HCT116 (cell line): Measurements from ENCODE around the gene CTNND2. TPM values are rescaled to one million over a fixed set of nuclear protein-coding genes. Genes with fewer than 3 reads are reported as not detected.

Source experiments
- ATAC-seq: fragments of 200-7000 bp; cut with Tn5 transposase; 2 replicates; pipeline ENCODE4 v1.9.1; 2020; ENCODE audit warnings: mild to moderate bottlenecking, moderate library complexity
- BruUV-seq: library from RNA; stranded (reverse); fragments of 400-500 nt; replicated peaks from 2 replicates; lab custom pipeline; 2021; lab: Mats Ljungman, UMichigan
- CTCF ChIA-PET: fragments of 300-600 bp; sonication (Branson Sonifier 250); formaldehyde crosslinking; loops from one replicate; lab custom pipeline; 2021; ENCODE audit warnings: antibody characterized with exemption; lab: Charles Lee
- POLR2A ChIA-PET: fragments of 300-600, 350-600 bp; sonication (Branson Sonifier 250); formaldehyde crosslinking; loops from one replicate; lab custom pipeline; 2021; ENCODE audit warnings: antibody characterized with exemption; lab: Charles Lee
- RAD21 ChIA-PET, 2 experiments: fragments of 300-600 bp; sonication (Branson Sonifier 250); formaldehyde crosslinking; loops; one replicate each; lab custom pipeline; 2023; ENCODE audit warnings: low total read pairs in 2 of 2; ENCODE audit not compliant: uncharacterized antibody in 2 of 2, unreplicated experiment in 2 of 2, low non-redundant PET in 1 of 2; lab: Charles Lee
- DNase-seq: peaks from one replicate; pipeline ENCODE4 v3.0.0-alpha.2; 2010; ENCODE audit warnings: low read depth, low spot score
- H2AFZ ChIP-seq: fragments of 200-600 bp; shearing (Covaris generic), sonication (generic); 2 replicates; pipeline ENCODE4 v1.6.1; 2017; ENCODE audit warnings: low read depth, mixed run types, mixed read lengths, antibody characterized with exemption, low read length; ENCODE audit not compliant: poor library complexity, severe bottlenecking
- H3K27ac ChIP-seq: 2 replicates; pipeline ENCODE4 v1.5.1; 2012; ENCODE audit warnings: low read depth, low read length
- H3K27me3 ChIP-seq: fragments of 200-600 bp; sonication (generic); 2 replicates; pipeline ENCODE4 v1.6.1; 2016; ENCODE audit warnings: mixed run types, low read length, mixed read lengths; ENCODE audit not compliant: insufficient read depth
- H3K36me3 ChIP-seq, 2 experiments: fragments of 200-500 bp in 1 of 2; fragments of 200-600 bp in 1 of 2; sonication (Bioruptor generic) in 1 of 2; sonication (generic) in 1 of 2; 2 replicates each; pipeline versions ENCODE4 v1.5.1 to v1.6.1; 2014 to 2016; ENCODE audit warnings: low read length in 2 of 2, inconsistent platforms in 1 of 2, mixed read lengths in 1 of 2, mixed run types in 1 of 2; ENCODE audit not compliant: insufficient read depth in 2 of 2, control insufficient read depth in 1 of 2
- H3K4me1 ChIP-seq, 2 experiments: fragments of 200-600 bp in 1 of 2; sonication (generic) in 1 of 2; 2 replicates each; pipeline versions ENCODE4 v1.5.1 to v1.6.1; 2012 to 2017; ENCODE audit warnings: low read length in 2 of 2, inconsistent platforms in 1 of 2, mild to moderate bottlenecking in 1 of 2, mixed read lengths in 1 of 2, mixed run types in 1 of 2, moderate library complexity in 1 of 2; ENCODE audit not compliant: insufficient read depth in 2 of 2, control insufficient read depth in 1 of 2
- H3K4me2 ChIP-seq: fragments of 200-600 bp; sonication (generic); 2 replicates; pipeline ENCODE4 v1.6.1; 2017; ENCODE audit warnings: mixed run types, low read length, mixed read lengths
- H3K4me3 ChIP-seq, 2 experiments: fragments of 200-600 bp in 1 of 2; sonication (generic) in 1 of 2; replicated peaks in 1 of 2; 2 replicates each; pipeline ENCODE4 v1.5.1; 2011 to 2016; ENCODE audit warnings: low read length in 2 of 2, control low read depth in 1 of 2, low read depth in 1 of 2, mild to moderate bottlenecking in 1 of 2, mixed read lengths in 1 of 2, mixed run types in 1 of 2
- H3K79me2 ChIP-seq: fragments of 200-600 bp; sonication (generic); 2 replicates; pipeline ENCODE4 v1.6.1; 2017; ENCODE audit warnings: mild to moderate bottlenecking, mixed run types, low read length, moderate library complexity, mixed read lengths; ENCODE audit not compliant: insufficient read depth
- H3K9ac ChIP-seq: fragments of 200-600 bp; sonication (generic); 2 replicates; pipeline ENCODE4 v1.6.1; 2016; ENCODE audit warnings: low read length, mixed read lengths
- H3K9me2 ChIP-seq: fragments of 200-600 bp; sonication (generic), shearing (Covaris generic); 2 replicates; pipeline ENCODE4 v1.6.1; 2017; ENCODE audit warnings: mixed run types, mild to moderate bottlenecking, moderate library complexity; ENCODE audit not compliant: insufficient read depth
- H3K9me3 ChIP-seq, 2 experiments: fragments of 200-500 bp in 1 of 2; fragments of 200-600 bp in 1 of 2; sonication (Bioruptor generic) in 1 of 2; sonication (generic) in 1 of 2; 2 replicates each; pipeline ENCODE4 v1.6.1; 2014 to 2017; ENCODE audit warnings: low read length in 2 of 2, mixed read lengths in 2 of 2, inconsistent platforms in 1 of 2, low read depth in 1 of 2, mild to moderate bottlenecking in 1 of 2, mixed run types in 1 of 2, moderate library complexity in 1 of 2; ENCODE audit not compliant: control insufficient read depth in 1 of 2, insufficient read depth in 1 of 2
- H4K20me1 ChIP-seq: fragments of 200-600 bp; sonication (generic), shearing (Covaris generic); 2 replicates; pipeline ENCODE4 v1.6.1; 2017; ENCODE audit warnings: mixed run types, mild to moderate bottlenecking, moderate library complexity; ENCODE audit not compliant: insufficient read depth
- CBX3 ChIP-seq: IDR thresholded peaks from 2 replicates; pipeline ENCODE4 v1.6.1; 2012; ENCODE audit warnings: low read depth
- CEBPB ChIP-seq: IDR thresholded peaks from 2 replicates; pipeline ENCODE4 v1.6.1; 2012; ENCODE audit warnings: low read depth
- ELF1 ChIP-seq: IDR thresholded peaks from 2 replicates; pipeline ENCODE4 v1.6.1; 2012; ENCODE audit warnings: low read depth, borderline replicate concordance
- EZH2 ChIP-seq: fragments of 200-600 bp; sonication (generic); IDR thresholded peaks from 2 replicates; pipeline ENCODE4 v1.6.1; 2017; ENCODE audit warnings: antibody characterized with exemption, mixed run types
- JUND ChIP-seq: IDR thresholded peaks from 2 replicates; pipeline ENCODE4 v1.6.1; 2012
- POLR2A ChIP-seq: IDR thresholded peaks from 2 replicates; pipeline ENCODE4 v1.7.0; 2011; ENCODE audit warnings: borderline replicate concordance; ENCODE audit not compliant: insufficient read depth, insufficient read length; ENCODE audit errors: extremely low read depth
- RAD21 ChIP-seq: IDR thresholded peaks from 2 replicates; pipeline ENCODE4 v1.6.1; 2012; ENCODE audit warnings: low read depth, mild to moderate bottlenecking
- REST ChIP-seq: IDR thresholded peaks from 2 replicates; pipeline ENCODE4 v1.6.1; 2012; ENCODE audit warnings: low read depth
- SIN3A ChIP-seq: IDR thresholded peaks from 2 replicates; pipeline ENCODE4 v1.6.1; 2012; ENCODE audit warnings: low read depth
- YY1 ChIP-seq: IDR thresholded peaks from 2 replicates; pipeline ENCODE4 v1.6.1; 2011; ENCODE audit warnings: low read length, low read depth, moderate library complexity, mild to moderate bottlenecking; ENCODE audit not compliant: insufficient replicate concordance; ENCODE audit errors: extremely low read depth
- intact Hi-C: fragments of 100-400 bp; cut with micrococcal nuclease; formaldehyde crosslinking; loops from 2 replicates; pipeline ENCODE4 v1.10.0; 2022
- total RNA-seq: library from RNA; stranded (reverse); gene quantifications from one replicate; pipeline ENCODE4 v1.2.1, GENCODE V29; 2021; ENCODE audit not compliant: unreplicated experiment
- TF ChIP-seq, protein P1 (sequence below): IDR thresholded peaks from 2 replicates; pipeline ENCODE4 v1.6.1; 2011; ENCODE audit warnings: mild to moderate bottlenecking, low read length, moderate library complexity; ENCODE audit not compliant: insufficient replicate concordance; ENCODE audit errors: extremely low read depth

Gene CTNND2
- total RNA-seq, 1 experiment from 2014 or later, result not detected

GRCh38 chr5:11564706-11565105, 339.5 kb downstream of the CTNND2 start:
- POLR2A ChIA-PET, result no interaction called here
- no peak overlapping the region for H2AFZ ChIP-seq
- H3K9ac ChIP-seq, result no peak overlapping the region
- no peaks in the 10 kb centered on the region for H3K27me3 ChIP-seq
- TF ChIP-seq, protein P1, sequence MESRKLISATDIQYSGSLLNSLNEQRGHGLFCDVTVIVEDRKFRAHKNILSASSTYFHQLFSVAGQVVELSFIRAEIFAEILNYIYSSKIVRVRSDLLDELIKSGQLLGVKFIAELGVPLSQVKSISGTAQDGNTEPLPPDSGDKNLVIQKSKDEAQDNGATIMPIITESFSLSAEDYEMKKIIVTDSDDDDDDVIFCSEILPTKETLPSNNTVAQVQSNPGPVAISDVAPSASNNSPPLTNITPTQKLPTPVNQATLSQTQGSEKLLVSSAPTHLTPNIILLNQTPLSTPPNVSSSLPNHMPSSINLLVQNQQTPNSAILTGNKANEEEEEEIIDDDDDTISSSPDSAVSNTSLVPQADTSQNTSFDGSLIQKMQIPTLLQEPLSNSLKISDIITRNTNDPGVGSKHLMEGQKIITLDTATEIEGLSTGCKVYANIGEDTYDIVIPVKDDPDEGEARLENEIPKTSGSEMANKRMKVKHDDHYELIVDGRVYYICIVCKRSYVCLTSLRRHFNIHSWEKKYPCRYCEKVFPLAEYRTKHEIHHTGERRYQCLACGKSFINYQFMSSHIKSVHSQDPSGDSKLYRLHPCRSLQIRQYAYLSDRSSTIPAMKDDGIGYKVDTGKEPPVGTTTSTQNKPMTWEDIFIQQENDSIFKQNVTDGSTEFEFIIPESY, result no peak
- no peak for TF ChIP-seq RAD21
- TF ChIP-seq EZH2, result no peak
- TF ChIP-seq ELF1, result no peak
- TF ChIP-seq SIN3A, result no peak
- TF ChIP-seq CEBPB, result no peak
- no peak for TF ChIP-seq YY1
- TF ChIP-seq CBX3, result no peak
- TF ChIP-seq REST, result no peak
- TF ChIP-seq POLR2A, result no peak
- TF ChIP-seq JUND, result no peak
- CTCF ChIA-PET, result no interaction called here
- H4K20me1 ChIP-seq, result no peaks in the 10 kb centered on the region
- intact Hi-C loops, result no loop called here
- H3K9me3 ChIP-seq, result peaks cover 22 to 33% of the 10 kb centered on the region in 2 experiments; a peak in 2 of 4 replicates
- no peaks in the 10 kb centered on the region for H3K36me3 ChIP-seq
- DNase-seq (no peak), ATAC-seq (no peak)
- no peak overlapping the region for H3K4me3 ChIP-seq
- H3K27ac ChIP-seq, result no peak overlapping the region
- no peaks in the 10 kb centered on the region for H3K79me2 ChIP-seq
- H3K4me1 ChIP-seq, result no peaks in the 10 kb centered on the region
- no peaks in the 10 kb centered on the region for H3K9me2 ChIP-seq
- no TSS peak for BruUV-seq
- no peak overlapping the region for H3K4me2 ChIP-seq
- RAD21 ChIA-PET, result no interaction called here
